HepG2 (cell line): ENCODE data around the gene ADARB2. TPM values are rescaled to one million over a fixed set of nuclear protein-coding genes. Genes with fewer than 3 reads are reported as not detected.

Source experiments
- CEBPB ChIP-seq: IDR thresholded peaks from 2 replicates; pipeline ENCODE4 v1.6.1; 2011; ENCODE audit warnings: low read depth, low read length, improper control_type of control experiment, borderline replicate concordance
- GABPB1 ChIP-seq: IDR thresholded peaks from 2 replicates; pipeline ENCODE4 v1.6.1; 2016; ENCODE audit warnings: mild to moderate bottlenecking, missing genetic modification reagents, moderate library complexity, missing compliant biosample characterization
- HNF4A ChIP-seq: sonication (generic); formaldehyde crosslinking; IDR thresholded peaks from 2 replicates; pipeline ENCODE4 v1.4.0; 2020; ENCODE audit warnings: missing genetic modification reagents
- JARID2 ChIP-seq: sonication (generic); formaldehyde crosslinking; IDR thresholded peaks from 2 replicates; pipeline ENCODE4 v1.8.1; 2023; ENCODE audit warnings: missing genetic modification reagents, inconsistent platforms; ENCODE audit not compliant: insufficient replicate concordance
- KLF9 ChIP-seq: IDR thresholded peaks from 2 replicates; pipeline ENCODE4 v1.6.1; 2016; ENCODE audit warnings: low read depth
- MIER3 ChIP-seq: IDR thresholded peaks from 2 replicates; pipeline ENCODE4 v1.6.1; 2016; ENCODE audit warnings: missing compliant biosample characterization, borderline replicate concordance
- PAXIP1 ChIP-seq: sonication (generic); formaldehyde crosslinking; conservative IDR thresholded peaks from 2 replicates; pipeline ENCODE4 v1.4.0; 2020; ENCODE audit warnings: mild to moderate bottlenecking, missing genetic modification reagents, moderate library complexity
- POGZ ChIP-seq: sonication (generic); formaldehyde crosslinking; IDR thresholded peaks from 2 replicates; pipeline ENCODE4 v1.4.0; 2020; ENCODE audit warnings: mild to moderate bottlenecking, missing genetic modification reagents
- REPIN1 ChIP-seq: sonication (generic); formaldehyde crosslinking; IDR thresholded peaks from 2 replicates; pipeline ENCODE4 v1.8.0; 2022; ENCODE audit warnings: missing genetic modification reagents, low read depth, mild to moderate bottlenecking, borderline replicate concordance
- SAP130 ChIP-seq: IDR thresholded peaks from 2 replicates; pipeline ENCODE4 v1.6.1; 2016; ENCODE audit warnings: low read depth
- SKIL ChIP-seq: sonication (generic); formaldehyde crosslinking; IDR thresholded peaks from 2 replicates; pipeline ENCODE4 v1.8.0; 2022; ENCODE audit warnings: missing genetic modification reagents, mild to moderate bottlenecking, moderate library complexity, borderline replicate concordance
- USF2 ChIP-seq, 2 experiments: sonication (generic) in 1 of 2; formaldehyde crosslinking in 1 of 2; IDR thresholded peaks; 2 replicates each; pipeline versions ENCODE4 v1.5.1 to v1.6.1; 2011 to 2020; ENCODE audit warnings: borderline replicate concordance in 1 of 2, low read depth in 1 of 2, low read length in 1 of 2, mild to moderate bottlenecking in 1 of 2, missing genetic modification reagents in 1 of 2, moderate library complexity in 1 of 2
- ZNF263 ChIP-seq: sonication (generic); formaldehyde crosslinking; IDR thresholded peaks from 2 replicates; pipeline ENCODE4 v1.4.0; 2020; ENCODE audit warnings: missing genetic modification reagents
- ZNF557 ChIP-seq: sonication (generic); formaldehyde crosslinking; IDR thresholded peaks from 2 replicates; pipeline ENCODE4 v1.4.0; 2020; ENCODE audit warnings: missing genetic modification reagents
- ZNF687 ChIP-seq: sonication (generic); formaldehyde crosslinking; IDR thresholded peaks from 2 replicates; pipeline ENCODE4 v1.5.1; 2020; ENCODE audit warnings: mild to moderate bottlenecking, missing genetic modification reagents, moderate library complexity
- polyA plus RNA-seq, 8 experiments: library from polyadenylated mRNA; depleted of rRNA in 3 of 8; stranded (reverse) in 7 of 8; unstranded in 1 of 8; fragments of >200 nt; fragmentation: Illumina TruSeq in 4 of 8; extraction: Trizol in 4 of 8; gene quantifications; 2 replicates each; pipeline versions ENCODE4 v1.2.1 to v1.2.3, GENCODE V29; 2011 to 2016; ENCODE audit warnings: low read depth in 4 of 8, missing spikeins in 1 of 8, mixed read lengths in 1 of 8; ENCODE audit not compliant: insufficient read depth in 1 of 8
- total RNA-seq, 5 experiments: library from RNA; depleted of rRNA; stranded (reverse); fragments of >200 nt; fragmentation: Illumina TruSeq; extraction: Trizol; gene quantifications; 2 replicates each; pipeline ENCODE4 v1.2.3, GENCODE V29; 2016; ENCODE audit warnings: low read depth in 1 of 5

Gene ADARB2
- total and polyA plus RNA-seq, 2 of the 13 experiments (the other 11 are each of a cell fraction or from before 2014, with no cell fraction given), result not detected

GRCh38 chr10:1400101-1401070, 336.9 kb downstream of the ADARB2 start (continued):
- no peak for TF ChIP-seq SKIL (CRISPR knock-in tag)
- TF ChIP-seq JARID2 (CRISPR knock-in tag), result no peak
- 0 out of 2 replicates have a peak, but pooled peaks have one; percentile 15 for TF ChIP-seq PAXIP1 (CRISPR knock-in tag)
- TF ChIP-seq ZNF557, result no peak
- peak; percentile 19; the same call in 1 of the 2 replicates for TF ChIP-seq ZNF263 (CRISPR knock-in tag)
- 0 out of 2 replicates have a peak, but pooled peaks have one; percentile 10 for TF ChIP-seq SAP130
- TF ChIP-seq ZNF687, result peak; percentile 43; the same call in 1 of the 2 replicates
- peak; percentile 45; the same call in 1 of the 2 replicates for TF ChIP-seq CEBPB
- no peak for TF ChIP-seq USF2 (IDR thresholded peaks at IDR 0.05; ENCODE audit: low read depth, low read length)
- peak; percentile 71; the same call in 1 of the 2 replicates for TF ChIP-seq USF2 (CRISPR knock-in tag; IDR thresholded peaks at IDR 0.05; ENCODE audit: borderline replicate concordance)
- no peak for TF ChIP-seq REPIN1 (CRISPR knock-in tag)
- TF ChIP-seq KLF9 (CRISPR knock-in tag), result no peak
- TF ChIP-seq GABPB1 (CRISPR knock-in tag), result peak; percentile 32
- TF ChIP-seq POGZ (CRISPR knock-in tag), result no peak
- TF ChIP-seq HNF4A (CRISPR knock-in tag), result no peak
- TF ChIP-seq MIER3 (CRISPR knock-in tag), result no peak
